Daoy (cell line): ENCODE measurements around the gene TAAR2. TPM values are rescaled to one million over a fixed set of nuclear protein-coding genes. Genes with fewer than 3 reads are reported as not detected.
A peak's percentile ranks its signal among the peaks of the same experiment; 100 is the strongest.
"Not testable (repeated sequence)": the region's sequence is repeated elsewhere in the genome, so short reads cannot be mapped to it uniquely, and the experiment has no call there.

Experiments
- DNase-seq: peaks from one replicate; pipeline ENCODE4 v3.0.0-alpha.2; 2015; ENCODE audit warnings: low read depth
- total RNA-seq: library from RNA; depleted of rRNA; stranded (reverse); fragments of >200 nt; shearing (Covaris generic); gene quantifications from 2 replicates; pipeline ENCODE4 v1.2.3, GENCODE V29; 2014; rRNA removed

The TAAR2 gene
- total RNA-seq, 1 experiment from 2014 or later = not detected

GRCh38 chr6:132612449-132613108, 11.5 kb downstream of the TAAR2 start:
- no peak for DNase-seq

GRCh38 chr6:132611616-132612015, 12.5 kb downstream of the TAAR2 start:
- no peak for DNase-seq

- DNase-seq = no peak
Measured at GRCh38 chr6:132607544-132608233, 16.4 kb downstream of the TAAR2 start.

GRCh38 chr6:132604635-132605152, 19.4 kb downstream of the TAAR2 start:
- no peak for DNase-seq

- DNase-seq = not testable (repeated sequence)
Measured at GRCh38 chr6:132600900-132601299, 23.2 kb downstream of the TAAR2 start.

GRCh38 chr6:132598473-132598872, 25.6 kb downstream of the TAAR2 start:
- peak; percentile 19 for DNase-seq

- no peak for DNase-seq
Measured at GRCh38 chr6:132596201-132596600, 27.9 kb downstream of the TAAR2 start.

GRCh38 chr6:132592855-132593254, 31.2 kb downstream of the TAAR2 start:
- no peak for DNase-seq

GRCh38 chr6:132590362-132590761, 33.7 kb downstream of the TAAR2 start:
- DNase-seq = no peak

GRCh38 chr6:132589454-132589853, 34.6 kb downstream of the TAAR2 start, which contains the start of gene TAAR5:
Gene TAAR5 (minus strand): TSS chr6:132589741. CDS start chr6:132589686, 55 bp downstream.
- no peak for DNase-seq

GRCh38 chr6:132587424-132587823, 36.7 kb downstream of the TAAR2 start:
- no peak for DNase-seq

- no peak for DNase-seq
Measured at GRCh38 chr6:132584698-132585097, 39.4 kb downstream of the TAAR2 start.

- no peak for DNase-seq
Measured at GRCh38 chr6:132571774-132572173, 52.3 kb downstream of the TAAR2 start.

- DNase-seq = no peak
Measured at GRCh38 chr6:132570221-132570777, 53.8 kb downstream of the TAAR2 start, which contains the start of gene TAAR6. Gene TAAR6 (plus strand): TSS chr6:132570322. CDS start chr6:132570322, 0 bp downstream.

GRCh38 chr6:132569170-132569569, 54.9 kb downstream of the TAAR2 start:
- DNase-seq = no peak

- no peak for DNase-seq
Measured at GRCh38 chr6:132568611-132569010, 55.5 kb downstream of the TAAR2 start.

- no peak for DNase-seq
Measured at GRCh38 chr6:132567566-132567965, 56.5 kb downstream of the TAAR2 start.

Other genes starting within 250 kb of the TAAR2 start
- 0.71 and 0.97 TPM in 2 replicates for gene MOXD1, start 222.8 kb downstream of the TAAR2 start, total RNA-seq
- 26.5 and 28.4 TPM in 2 replicates for gene STX7, start 111.2 kb downstream of the TAAR2 start, total RNA-seq
- gene TAAR9, start 86.0 kb downstream of the TAAR2 start, total RNA-seq = not detected in 2 replicates
- gene TAAR8, start 71.6 kb downstream of the TAAR2 start, total RNA-seq = not detected in 2 replicates
- gene TAAR6, start 54.0 kb downstream of the TAAR2 start, total RNA-seq = not detected in 2 replicates
- not detected in 2 replicates for gene TAAR5, start 34.5 kb downstream of the TAAR2 start, total RNA-seq
- gene TAAR1, start 34.9 kb upstream of the TAAR2 start, total RNA-seq = not detected in 2 replicates
- gene VNN1, start 89.8 kb upstream of the TAAR2 start, total RNA-seq = 0.23 TPM in 1 of 2 replicates, not detected in the other
- gene VNN2, start 133.6 kb upstream of the TAAR2 start, total RNA-seq = 0.48 TPM in 1 of 2 replicates, not detected in the other
- gene SLC18B1, start 174.4 kb upstream of the TAAR2 start, total RNA-seq = 7.9 and 8.9 TPM in 2 replicates
- gene RPS12, start 190.3 kb upstream of the TAAR2 start, total RNA-seq = 1,785 and 2,372 TPM in 2 replicates